ENCODE results near the gene MPDU1. TPM values are rescaled to one million over a fixed set of nuclear protein-coding genes. Genes with fewer than 3 reads are reported as not detected.

Gene MPDU1
- total RNA-seq, 1 experiment from 2014 or later, result 149 TPM

DNA sequence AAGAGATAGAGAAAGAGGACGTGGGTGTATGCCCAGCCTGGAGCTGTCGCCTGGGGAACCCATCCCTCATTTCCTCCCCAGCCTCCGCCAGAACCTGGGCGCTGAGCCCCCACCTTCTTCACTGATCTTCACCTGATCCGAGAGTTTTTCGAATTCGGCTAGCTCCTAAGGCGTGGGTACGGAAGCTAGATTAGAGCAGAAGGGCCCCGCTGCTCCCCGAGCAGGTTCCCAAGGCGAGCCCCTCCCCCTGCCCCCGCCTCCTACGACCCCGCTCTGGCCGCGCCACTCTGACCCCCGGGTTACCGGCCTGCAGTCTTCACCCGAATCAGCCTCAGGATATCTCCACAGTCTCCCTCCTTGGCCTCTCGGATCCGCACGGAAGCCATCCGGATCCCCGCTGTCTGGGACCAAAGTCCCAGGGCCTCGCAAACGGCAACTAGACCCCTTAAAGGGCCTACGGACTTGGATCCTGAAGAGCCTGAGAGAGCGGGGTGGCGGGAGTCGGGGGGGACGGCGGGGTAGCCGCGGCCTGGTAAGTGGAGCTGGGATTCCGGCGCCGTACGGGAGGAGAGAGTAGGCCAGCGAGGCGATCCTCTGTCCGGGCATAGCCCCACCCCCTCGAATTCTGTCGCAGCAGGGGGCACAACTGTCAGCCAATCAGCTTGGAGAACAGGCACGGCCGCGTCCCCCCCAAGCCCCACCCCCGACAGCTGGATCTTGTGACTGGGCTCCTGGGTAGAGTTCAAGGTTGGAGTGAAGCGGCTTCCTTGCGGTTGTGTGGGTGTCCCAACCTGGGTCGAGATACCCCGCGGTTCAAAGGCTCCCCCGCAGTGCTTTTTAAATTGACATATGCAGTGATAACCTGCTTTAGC is 43.8 kb downstream of the MPDU1 start, which contains the start of gene SAT2:
TSS of gene SAT2 (minus strand) at position 572 of the 872 bp plus-strand sequence. CDS start at position 386, 186 bp downstream.
- no peaks in the 10 kb centered on the region for H3K27me3 ChIP-seq (replicated peaks; ENCODE audit: insufficient read depth, low read depth, low read length, poor library complexity)
- POLR2A ChIA-PET (ENCODE audit: low non-redundant PET), result interaction anchor here (0.5 to 0.7 kb wide), 3 partner anchors 23 to 298 kb away, joined by 3 to 5 read pairs (median 5); no protein-coding TSS in a partner anchor
- H3K36me3 ChIP-seq (ENCODE audit: insufficient read depth, low read length, poor library complexity, severe bottlenecking), result no peaks in the 10 kb centered on the region
- peak within 1 kb of the TSS; percentile 95 for H3K27ac ChIP-seq (ENCODE audit: low read depth, low read length, poor library complexity, severe bottlenecking)
- CTCF ChIA-PET, result interaction anchor here (0.7 kb wide), 1 partner anchor 12 kb away, joined by 5 read pairs; no protein-coding TSS in a partner anchor
- no peak for TF ChIP-seq EZH2 (IDR thresholded peaks at IDR 0.05; ENCODE audit: borderline replicate concordance, low read depth, low read length, poor library complexity, severe bottlenecking)
- TF ChIP-seq, protein P1, sequence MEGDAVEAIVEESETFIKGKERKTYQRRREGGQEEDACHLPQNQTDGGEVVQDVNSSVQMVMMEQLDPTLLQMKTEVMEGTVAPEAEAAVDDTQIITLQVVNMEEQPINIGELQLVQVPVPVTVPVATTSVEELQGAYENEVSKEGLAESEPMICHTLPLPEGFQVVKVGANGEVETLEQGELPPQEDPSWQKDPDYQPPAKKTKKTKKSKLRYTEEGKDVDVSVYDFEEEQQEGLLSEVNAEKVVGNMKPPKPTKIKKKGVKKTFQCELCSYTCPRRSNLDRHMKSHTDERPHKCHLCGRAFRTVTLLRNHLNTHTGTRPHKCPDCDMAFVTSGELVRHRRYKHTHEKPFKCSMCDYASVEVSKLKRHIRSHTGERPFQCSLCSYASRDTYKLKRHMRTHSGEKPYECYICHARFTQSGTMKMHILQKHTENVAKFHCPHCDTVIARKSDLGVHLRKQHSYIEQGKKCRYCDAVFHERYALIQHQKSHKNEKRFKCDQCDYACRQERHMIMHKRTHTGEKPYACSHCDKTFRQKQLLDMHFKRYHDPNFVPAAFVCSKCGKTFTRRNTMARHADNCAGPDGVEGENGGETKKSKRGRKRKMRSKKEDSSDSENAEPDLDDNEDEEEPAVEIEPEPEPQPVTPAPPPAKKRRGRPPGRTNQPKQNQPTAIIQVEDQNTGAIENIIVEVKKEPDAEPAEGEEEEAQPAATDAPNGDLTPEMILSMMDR (conservative IDR thresholded peaks at IDR 0.05; ENCODE audit: low read depth, low read length), result no peak
- H3K4me3 ChIP-seq (ENCODE audit: low read depth, low read length, poor library complexity, severe bottlenecking), result peak within 1 kb of the TSS; percentile 94
- no TSS peak for BruUV-seq (replicated peaks)
- intact Hi-C loops (cut with micrococcal nuclease; ENCODE audit: unreplicated experiment), result loop anchor here (5.0 kb wide), 1 partner anchor 60 kb away; the partner anchor contains the start of genes TP53 and WRAP53
- no peaks in the 10 kb centered on the region for H3K4me1 ChIP-seq (ENCODE audit: insufficient read depth, low read length, poor library complexity, severe bottlenecking)
- DNase-seq (ENCODE audit: low spot score), result peak; percentile 97
- H3K9me3 ChIP-seq (ENCODE audit: low read depth, low read length, poor library complexity, severe bottlenecking), result no peaks in the 10 kb centered on the region

DNA sequence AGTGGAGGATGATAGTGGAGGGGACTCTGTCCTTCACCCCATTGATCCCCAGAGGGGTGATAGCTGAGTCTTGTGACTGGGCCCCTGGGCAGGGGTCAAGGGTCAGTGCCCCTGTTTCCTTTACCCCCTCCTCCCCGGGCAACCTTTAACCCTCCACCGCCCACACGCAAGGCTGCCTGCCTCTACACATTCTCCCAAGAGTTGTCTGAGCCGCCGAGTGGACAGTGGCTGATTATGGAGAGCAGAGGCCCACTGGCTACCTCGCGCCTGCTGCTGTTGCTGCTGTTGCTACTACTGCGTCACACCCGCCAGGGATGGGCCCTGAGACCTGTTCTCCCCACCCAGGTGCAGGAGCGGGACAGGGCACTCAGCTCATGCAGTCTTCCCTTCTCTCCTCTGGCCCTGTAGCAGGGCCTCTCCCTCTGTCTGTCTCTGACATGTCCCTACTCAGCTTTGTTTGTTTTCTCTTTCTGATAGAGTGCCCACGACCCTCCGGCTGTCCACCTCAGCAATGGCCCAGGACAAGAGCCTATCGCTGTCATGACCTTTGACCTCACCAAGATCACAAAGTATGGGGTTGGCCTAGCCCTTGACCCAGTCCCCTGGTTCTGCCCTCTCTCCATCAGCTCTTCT is 46.4 kb downstream of the MPDU1 start, which contains the start of gene SHBG:
TSS of gene SHBG (plus strand) at position 197 of the 633 bp plus-strand sequence. CDS start at position 235, 38 bp downstream.
- ChIA-PET CTCF (no interaction called here), POLR2A (ENCODE audit: low non-redundant PET) (no interaction called here)
- H3K36me3 ChIP-seq (ENCODE audit: insufficient read depth, low read length, poor library complexity, severe bottlenecking), result no peaks in the 10 kb centered on the region
- intact Hi-C loops (cut with micrococcal nuclease; ENCODE audit: unreplicated experiment), result loop anchor here (5.0 kb wide), 1 partner anchor 57 kb away; the partner anchor contains the start of genes TP53 and WRAP53
- no peaks in the 10 kb centered on the region for H3K4me1 ChIP-seq (ENCODE audit: insufficient read depth, low read length, poor library complexity, severe bottlenecking)
- BruUV-seq (replicated peaks), result no TSS peak
- H3K27ac ChIP-seq (ENCODE audit: low read depth, low read length, poor library complexity, severe bottlenecking), result no peak within 1 kb of the TSS
- no peak for TF ChIP-seq EZH2 (IDR thresholded peaks at IDR 0.05; ENCODE audit: borderline replicate concordance, low read depth, low read length, poor library complexity, severe bottlenecking)
- TF ChIP-seq, protein P1 (conservative IDR thresholded peaks at IDR 0.05; ENCODE audit: low read depth, low read length), result no peak
- H3K9me3 ChIP-seq (ENCODE audit: low read depth, low read length, poor library complexity, severe bottlenecking), result no peaks in the 10 kb centered on the region
- DNase-seq (ENCODE audit: low spot score), result no peak
- no peak within 1 kb of the TSS for H3K4me3 ChIP-seq (ENCODE audit: low read depth, low read length, poor library complexity, severe bottlenecking)
- H3K27me3 ChIP-seq (replicated peaks; ENCODE audit: insufficient read depth, low read depth, low read length, poor library complexity), result no peaks in the 10 kb centered on the region
